HEK293 (cell line): ENCODE measurements around the gene IFRD2.

Source experiments
- CTCF ChIA-PET: fragments of 350-600 bp; formaldehyde crosslinking; extraction: SDS; loops from one replicate; lab custom pipeline; 2021; ENCODE audit warnings: antibody characterized with exemption; lab: Yijun Ruan, JAX
- POLR2A ChIA-PET: fragments of 300-600 bp; formaldehyde crosslinking; extraction: SDS; loops from one replicate; lab custom pipeline; 2020; ENCODE audit warnings: antibody characterized with exemption, inconsistent platforms; lab: Yijun Ruan, JAX
- H3K27ac ChIP-seq: fragments of 200-500 bp; sonication (Bioruptor generic); 2 replicates; pipeline ENCODE4 v1.5.1; 2014; ENCODE audit warnings: low read depth, low read length, control low read depth, inconsistent platforms; ENCODE audit errors: extremely low read depth
- H3K36me3 ChIP-seq, 2 experiments: fragments of 200-500 bp in 1 of 2; sonication (Bioruptor generic) in 1 of 2; 1 replicate in 1 of 2; 2 replicates in 1 of 2; pipeline ENCODE4 v1.5.1; 2014 to 2017; ENCODE audit warnings: inconsistent platforms in 2 of 2, low read length in 2 of 2; ENCODE audit not compliant: control insufficient read depth in 2 of 2, insufficient read depth in 1 of 2
- H3K4me1 ChIP-seq: fragments of 200-500 bp; sonication (Bioruptor generic); 2 replicates; pipeline ENCODE4 v1.5.1; 2014; ENCODE audit warnings: mild to moderate bottlenecking, low read length, inconsistent platforms; ENCODE audit not compliant: control insufficient read depth, insufficient read depth
- H3K4me3 ChIP-seq: 2 replicates; pipeline ENCODE4 v1.5.1; 2011; ENCODE audit warnings: low read depth, mild to moderate bottlenecking, control low read depth, low read length, moderate library complexity
- H3K9me3 ChIP-seq: fragments of 200-500 bp; sonication (Bioruptor generic); 2 replicates; pipeline ENCODE4 v1.5.1; 2014; ENCODE audit warnings: low read depth, low read length, inconsistent platforms; ENCODE audit not compliant: control insufficient read depth, insufficient read depth
- KLF10 ChIP-seq: fragments of 450-650 bp; IDR thresholded peaks from 2 replicates; pipeline ENCODE4 v1.5.1; 2018; ENCODE audit warnings: missing biosample characterization, mild to moderate bottlenecking, missing genetic modification characterization
- OVOL3 ChIP-seq: fragments of 450-650 bp; formaldehyde crosslinking; IDR thresholded peaks from 2 replicates; pipeline ENCODE4 v1.5.1; 2016; ENCODE audit warnings: missing biosample characterization, missing genetic modification characterization
- RBAK ChIP-seq: fragments of 450-650 bp; formaldehyde crosslinking; IDR thresholded peaks from 2 replicates; pipeline ENCODE4 v1.5.1; 2016; ENCODE audit warnings: missing biosample characterization, missing genetic modification characterization
- REPIN1 ChIP-seq: fragments of 450-650 bp; formaldehyde crosslinking; IDR thresholded peaks from 2 replicates; pipeline ENCODE4 v1.5.1; 2017; ENCODE audit warnings: missing biosample characterization, missing genetic modification characterization, low read depth
- SP7 ChIP-seq: fragments of 450-650 bp; formaldehyde crosslinking; IDR thresholded peaks from 2 replicates; pipeline ENCODE4 v1.5.1; 2016; ENCODE audit warnings: missing biosample characterization, missing genetic modification characterization
- ZNF112 ChIP-seq: fragments of 450-650 bp; formaldehyde crosslinking; IDR thresholded peaks from 2 replicates; pipeline ENCODE4 v1.5.0; 2017; ENCODE audit warnings: missing biosample characterization, missing genetic modification characterization
- ZNF138 ChIP-seq: fragments of 450-650 bp; formaldehyde crosslinking; IDR thresholded peaks from 2 replicates; pipeline ENCODE4 v1.5.1; 2016; ENCODE audit warnings: missing biosample characterization, missing genetic modification characterization, borderline replicate concordance
- ZNF354C ChIP-seq: fragments of 450-650 bp; formaldehyde crosslinking; IDR thresholded peaks from 2 replicates; pipeline ENCODE4 v1.5.1; 2016; ENCODE audit warnings: missing biosample characterization, missing genetic modification characterization, low read depth, borderline replicate concordance
- ZNF521 ChIP-seq: fragments of 450-650 bp; formaldehyde crosslinking; IDR thresholded peaks from 2 replicates; pipeline ENCODE4 v1.5.1; 2017; ENCODE audit warnings: missing biosample characterization, mild to moderate bottlenecking, missing genetic modification characterization
- ZNF529 ChIP-seq: fragments of 450-650 bp; formaldehyde crosslinking; IDR thresholded peaks from 2 replicates; pipeline ENCODE4 v1.5.1; 2017; ENCODE audit warnings: missing genetic modification characterization, missing biosample characterization; ENCODE audit not compliant: insufficient replicate concordance
- ZNF555 ChIP-seq: fragments of 450-650 bp; formaldehyde crosslinking; conservative IDR thresholded peaks from 2 replicates; pipeline ENCODE4 v1.5.1; 2017; ENCODE audit warnings: missing biosample characterization, mild to moderate bottlenecking, missing genetic modification characterization, inconsistent platforms
- ZNF596 ChIP-seq: fragments of 450-650 bp; IDR thresholded peaks from 2 replicates; pipeline ENCODE4 v1.5.0; 2018; ENCODE audit warnings: missing biosample characterization, mild to moderate bottlenecking, missing genetic modification characterization, moderate library complexity
- ZNF623 ChIP-seq: fragments of 450-650 bp; formaldehyde crosslinking; IDR thresholded peaks from 2 replicates; pipeline ENCODE4 v1.5.1; 2016; ENCODE audit warnings: missing biosample characterization, missing genetic modification characterization
- ZNF658 ChIP-seq: fragments of 450-650 bp; formaldehyde crosslinking; IDR thresholded peaks from 2 replicates; pipeline ENCODE4; 2016; ENCODE audit warnings: missing biosample characterization, missing genetic modification characterization
- ZNF670 ChIP-seq: fragments of 450-650 bp; formaldehyde crosslinking; IDR thresholded peaks from 2 replicates; pipeline ENCODE4 v1.5.1; 2016; ENCODE audit warnings: missing biosample characterization, missing genetic modification characterization, low read depth
- ZNF785 ChIP-seq: fragments of 450-650 bp; formaldehyde crosslinking; IDR thresholded peaks from 2 replicates; pipeline ENCODE4 v1.5.1; 2016; ENCODE audit warnings: missing biosample characterization, missing genetic modification characterization
- ZSCAN16 ChIP-seq: fragments of 450-650 bp; formaldehyde crosslinking; IDR thresholded peaks from 2 replicates; pipeline ENCODE4 v1.5.1; 2016; ENCODE audit warnings: missing biosample characterization, missing genetic modification characterization
- TF ChIP-seq, protein P1 (sequence below): fragments of 450-650 bp; formaldehyde crosslinking; IDR thresholded peaks from 2 replicates; pipeline ENCODE4 v1.5.1; 2016; ENCODE audit warnings: missing biosample characterization, missing genetic modification characterization
- TF ChIP-seq, protein P2 (sequence below): fragments of 450-650 bp; formaldehyde crosslinking; conservative IDR thresholded peaks from 2 replicates; pipeline ENCODE4 v1.5.1; 2016; ENCODE audit warnings: low read depth, missing biosample characterization, missing genetic modification characterization
- TF ChIP-seq, protein P3 (sequence below): IDR thresholded peaks from 2 replicates; pipeline ENCODE4 v1.6.1; 2011; ENCODE audit warnings: mild to moderate bottlenecking, low read depth, low read length, borderline replicate concordance
- TF ChIP-seq, protein P4 (sequence below): fragments of 450-650 bp; formaldehyde crosslinking; IDR thresholded peaks from 2 replicates; pipeline ENCODE4 v1.5.1; 2017; ENCODE audit warnings: missing biosample characterization, missing genetic modification characterization
- TF ChIP-seq, protein P5 (sequence below): sonication (generic); formaldehyde crosslinking; IDR thresholded peaks from 2 replicates; pipeline ENCODE4 v1.8.1; 2022; ENCODE audit warnings: mild to moderate bottlenecking, moderate library complexity, missing genetic modification reagents
- TF ChIP-seq, protein P6 (sequence below): fragments of 450-650 bp; IDR thresholded peaks from 2 replicates; pipeline ENCODE4 v1.5.1; 2018; ENCODE audit warnings: missing biosample characterization, mild to moderate bottlenecking, missing genetic modification characterization

IFRD2 gene

DNA sequence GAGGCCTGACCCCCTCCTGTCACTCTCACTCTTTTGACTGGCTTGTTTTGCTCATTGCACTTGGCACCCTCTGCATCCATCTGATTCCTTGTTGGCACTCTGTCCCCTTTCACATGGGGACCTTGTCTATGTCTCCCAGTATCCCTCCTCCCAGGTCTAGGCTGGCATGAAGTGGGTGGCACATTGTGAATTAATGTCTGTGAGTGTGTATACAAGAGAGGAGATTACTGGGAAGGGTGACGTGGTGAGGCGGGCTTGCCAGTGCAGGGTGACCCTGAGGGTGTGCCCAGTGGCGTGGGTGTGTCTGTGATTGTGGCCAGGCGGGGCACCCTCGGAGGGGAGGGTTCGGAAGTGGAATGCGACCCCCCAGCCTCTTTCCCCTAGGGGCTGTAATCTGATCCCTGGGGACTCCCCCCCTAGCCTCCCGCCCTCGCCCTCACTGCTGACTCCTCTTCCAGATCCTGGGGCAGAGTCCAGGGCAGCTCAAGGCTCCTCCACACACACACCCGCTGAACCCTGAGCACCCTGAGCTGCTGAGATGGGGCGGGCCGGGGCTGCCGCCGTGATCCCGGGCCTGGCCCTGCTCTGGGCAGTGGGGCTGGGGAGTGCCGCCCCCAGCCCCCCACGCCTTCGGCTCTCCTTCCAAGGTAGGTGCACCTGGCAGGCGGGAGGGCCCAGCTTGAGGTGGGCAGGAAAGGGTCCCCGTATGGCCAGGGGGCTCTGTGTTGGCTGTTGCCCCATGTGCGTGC, 23.4 kb downstream of the IFRD2 start, which contains the start of gene SEMA3B:
TSS of gene SEMA3B (plus strand) at position 445 of the 749 bp plus-strand sequence. CDS start at position 539, 94 bp downstream.
- no peaks in the 10 kb centered on the region for H3K9me3 ChIP-seq
- CTCF ChIA-PET = interaction anchor here (0.6 to 3.8 kb wide), 6 partner anchors 9 to 77 kb away, joined by 3 to 38 read pairs (median 4); partner anchors contain the start of gene HYAL2
- H3K27ac ChIP-seq = no peak within 1 kb of the TSS
- H3K4me3 ChIP-seq = no peak within 1 kb of the TSS
- no peaks in the 10 kb centered on the region for H3K36me3 ChIP-seq
- H3K4me1 ChIP-seq = peaks cover 3% of the 10 kb centered on the region; the same call in 1 of the 2 replicates
- POLR2A ChIA-PET = interaction anchor here (1.7 kb wide), 1 partner anchor 59 kb away, joined by 4 read pairs; the partner anchor contains the start of gene TUSC2
- TF ChIP-seq, protein P1, sequence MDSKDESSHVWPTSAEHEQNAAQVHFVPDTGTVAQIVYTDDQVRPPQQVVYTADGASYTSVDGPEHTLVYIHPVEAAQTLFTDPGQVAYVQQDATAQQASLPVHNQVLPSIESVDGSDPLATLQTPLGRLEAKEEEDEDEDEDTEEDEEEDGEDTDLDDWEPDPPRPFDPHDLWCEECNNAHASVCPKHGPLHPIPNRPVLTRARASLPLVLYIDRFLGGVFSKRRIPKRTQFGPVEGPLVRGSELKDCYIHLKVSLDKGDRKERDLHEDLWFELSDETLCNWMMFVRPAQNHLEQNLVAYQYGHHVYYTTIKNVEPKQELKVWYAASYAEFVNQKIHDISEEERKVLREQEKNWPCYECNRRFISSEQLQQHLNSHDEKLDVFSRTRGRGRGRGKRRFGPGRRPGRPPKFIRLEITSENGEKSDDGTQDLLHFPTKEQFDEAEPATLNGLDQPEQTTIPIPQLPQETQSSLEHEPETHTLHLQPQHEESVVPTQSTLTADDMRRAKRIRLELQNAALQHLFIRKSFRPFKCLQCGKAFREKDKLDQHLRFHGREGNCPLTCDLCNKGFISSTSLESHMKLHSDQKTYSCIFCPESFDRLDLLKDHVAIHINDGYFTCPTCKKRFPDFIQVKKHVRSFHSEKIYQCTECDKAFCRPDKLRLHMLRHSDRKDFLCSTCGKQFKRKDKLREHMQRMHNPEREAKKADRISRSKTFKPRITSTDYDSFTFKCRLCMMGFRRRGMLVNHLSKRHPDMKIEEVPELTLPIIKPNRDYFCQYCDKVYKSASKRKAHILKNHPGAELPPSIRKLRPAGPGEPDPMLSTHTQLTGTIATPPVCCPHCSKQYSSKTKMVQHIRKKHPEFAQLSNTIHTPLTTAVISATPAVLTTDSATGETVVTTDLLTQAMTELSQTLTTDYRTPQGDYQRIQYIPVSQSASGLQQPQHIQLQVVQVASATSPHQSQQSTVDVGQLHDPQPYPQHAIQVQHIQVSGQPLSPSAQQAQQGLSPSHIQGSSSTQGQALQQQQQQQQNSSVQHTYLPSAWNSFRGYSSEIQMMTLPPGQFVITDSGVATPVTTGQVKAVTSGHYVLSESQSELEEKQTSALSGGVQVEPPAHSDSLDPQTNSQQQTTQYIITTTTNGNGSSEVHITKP (tag by site-specific recombination) = no peak
- TF ChIP-seq ZNF354C (tag by site-specific recombination) (no peak), KLF10 (tag by site-specific recombination) (no peak), OVOL3 (no peak), ZNF658 (tag by site-specific recombination) (no peak), ZNF596 (no peak), ZNF521 (tag by site-specific recombination) (no peak), ZNF555 (tag by site-specific recombination) (no peak), ZNF112 (tag by site-specific recombination) (no peak), RBAK (no peak), ZNF623 (tag by site-specific recombination) (no peak), ZNF138 (tag by site-specific recombination) (no peak), ZNF785 (tag by site-specific recombination) (no peak), REPIN1 (no peak), ZNF529 (no peak), ZNF670 (tag by site-specific recombination) (no peak), ZSCAN16 (tag by site-specific recombination) (no peak), SP7 (peak; percentile 46; the same call in 1 of the 2 replicates)
- TF ChIP-seq, protein P2, sequence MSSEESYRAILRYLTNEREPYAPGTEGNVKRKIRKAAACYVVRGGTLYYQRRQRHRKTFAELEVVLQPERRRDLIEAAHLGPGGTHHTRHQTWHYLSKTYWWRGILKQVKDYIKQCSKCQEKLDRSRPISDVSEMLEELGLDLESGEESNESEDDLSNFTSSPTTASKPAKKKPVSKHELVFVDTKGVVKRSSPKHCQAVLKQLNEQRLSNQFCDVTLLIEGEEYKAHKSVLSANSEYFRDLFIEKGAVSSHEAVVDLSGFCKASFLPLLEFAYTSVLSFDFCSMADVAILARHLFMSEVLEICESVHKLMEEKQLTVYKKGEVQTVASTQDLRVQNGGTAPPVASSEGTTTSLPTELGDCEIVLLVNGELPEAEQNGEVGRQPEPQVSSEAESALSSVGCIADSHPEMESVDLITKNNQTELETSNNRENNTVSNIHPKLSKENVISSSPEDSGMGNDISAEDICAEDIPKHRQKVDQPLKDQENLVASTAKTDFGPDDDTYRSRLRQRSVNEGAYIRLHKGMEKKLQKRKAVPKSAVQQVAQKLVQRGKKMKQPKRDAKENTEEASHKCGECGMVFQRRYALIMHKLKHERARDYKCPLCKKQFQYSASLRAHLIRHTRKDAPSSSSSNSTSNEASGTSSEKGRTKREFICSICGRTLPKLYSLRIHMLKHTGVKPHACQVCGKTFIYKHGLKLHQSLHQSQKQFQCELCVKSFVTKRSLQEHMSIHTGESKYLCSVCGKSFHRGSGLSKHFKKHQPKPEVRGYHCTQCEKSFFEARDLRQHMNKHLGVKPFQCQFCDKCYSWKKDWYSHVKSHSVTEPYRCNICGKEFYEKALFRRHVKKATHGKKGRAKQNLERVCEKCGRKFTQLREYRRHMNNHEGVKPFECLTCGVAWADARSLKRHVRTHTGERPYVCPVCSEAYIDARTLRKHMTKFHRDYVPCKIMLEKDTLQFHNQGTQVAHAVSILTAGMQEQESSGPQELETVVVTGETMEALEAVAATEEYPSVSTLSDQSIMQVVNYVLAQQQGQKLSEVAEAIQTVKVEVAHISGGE (tag by site-specific recombination) = no peak
- TF ChIP-seq, protein P3, sequence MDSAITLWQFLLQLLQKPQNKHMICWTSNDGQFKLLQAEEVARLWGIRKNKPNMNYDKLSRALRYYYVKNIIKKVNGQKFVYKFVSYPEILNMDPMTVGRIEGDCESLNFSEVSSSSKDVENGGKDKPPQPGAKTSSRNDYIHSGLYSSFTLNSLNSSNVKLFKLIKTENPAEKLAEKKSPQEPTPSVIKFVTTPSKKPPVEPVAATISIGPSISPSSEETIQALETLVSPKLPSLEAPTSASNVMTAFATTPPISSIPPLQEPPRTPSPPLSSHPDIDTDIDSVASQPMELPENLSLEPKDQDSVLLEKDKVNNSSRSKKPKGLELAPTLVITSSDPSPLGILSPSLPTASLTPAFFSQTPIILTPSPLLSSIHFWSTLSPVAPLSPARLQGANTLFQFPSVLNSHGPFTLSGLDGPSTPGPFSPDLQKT = no peak
- TF ChIP-seq, protein P4, sequence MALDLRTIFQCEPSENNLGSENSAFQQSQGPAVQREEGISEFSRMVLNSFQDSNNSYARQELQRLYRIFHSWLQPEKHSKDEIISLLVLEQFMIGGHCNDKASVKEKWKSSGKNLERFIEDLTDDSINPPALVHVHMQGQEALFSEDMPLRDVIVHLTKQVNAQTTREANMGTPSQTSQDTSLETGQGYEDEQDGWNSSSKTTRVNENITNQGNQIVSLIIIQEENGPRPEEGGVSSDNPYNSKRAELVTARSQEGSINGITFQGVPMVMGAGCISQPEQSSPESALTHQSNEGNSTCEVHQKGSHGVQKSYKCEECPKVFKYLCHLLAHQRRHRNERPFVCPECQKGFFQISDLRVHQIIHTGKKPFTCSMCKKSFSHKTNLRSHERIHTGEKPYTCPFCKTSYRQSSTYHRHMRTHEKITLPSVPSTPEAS = no peak
- TF ChIP-seq, protein P5, sequence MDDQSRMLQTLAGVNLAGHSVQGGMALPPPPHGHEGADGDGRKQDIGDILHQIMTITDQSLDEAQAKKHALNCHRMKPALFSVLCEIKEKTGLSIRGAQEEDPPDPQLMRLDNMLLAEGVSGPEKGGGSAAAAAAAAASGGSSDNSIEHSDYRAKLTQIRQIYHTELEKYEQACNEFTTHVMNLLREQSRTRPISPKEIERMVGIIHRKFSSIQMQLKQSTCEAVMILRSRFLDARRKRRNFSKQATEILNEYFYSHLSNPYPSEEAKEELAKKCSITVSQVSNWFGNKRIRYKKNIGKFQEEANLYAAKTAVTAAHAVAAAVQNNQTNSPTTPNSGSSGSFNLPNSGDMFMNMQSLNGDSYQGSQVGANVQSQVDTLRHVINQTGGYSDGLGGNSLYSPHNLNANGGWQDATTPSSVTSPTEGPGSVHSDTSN (CRISPR knock-in tag) = no peak
- TF ChIP-seq, protein P6, sequence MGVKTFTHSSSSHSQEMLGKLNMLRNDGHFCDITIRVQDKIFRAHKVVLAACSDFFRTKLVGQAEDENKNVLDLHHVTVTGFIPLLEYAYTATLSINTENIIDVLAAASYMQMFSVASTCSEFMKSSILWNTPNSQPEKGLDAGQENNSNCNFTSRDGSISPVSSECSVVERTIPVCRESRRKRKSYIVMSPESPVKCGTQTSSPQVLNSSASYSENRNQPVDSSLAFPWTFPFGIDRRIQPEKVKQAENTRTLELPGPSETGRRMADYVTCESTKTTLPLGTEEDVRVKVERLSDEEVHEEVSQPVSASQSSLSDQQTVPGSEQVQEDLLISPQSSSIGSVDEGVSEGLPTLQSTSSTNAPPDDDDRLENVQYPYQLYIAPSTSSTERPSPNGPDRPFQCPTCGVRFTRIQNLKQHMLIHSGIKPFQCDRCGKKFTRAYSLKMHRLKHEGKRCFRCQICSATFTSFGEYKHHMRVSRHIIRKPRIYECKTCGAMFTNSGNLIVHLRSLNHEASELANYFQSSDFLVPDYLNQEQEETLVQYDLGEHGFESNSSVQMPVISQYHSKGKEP (tag by site-specific recombination) = no peak
